A204.1 (cell line): ENCODE measurements around the gene AKAP13.

ENCODE experiments used
- FAIRE-seq: peaks from 2 replicates; lab custom pipeline; 2012; peaks lifted over from hg19 to GRCh38; lab: Jason Lieb, UNC

The AKAP13 gene

GRCh38 chr15:85600001-85600400 lies 219.6 kb downstream of the AKAP13 start:
- no peak for FAIRE-seq

GRCh38 chr15:85603160-85603559 lies 222.8 kb downstream of the AKAP13 start:
- FAIRE-seq: no peak

- FAIRE-seq: no peak
Observed at GRCh38 chr15:85603703-85604102, 223.3 kb downstream of the AKAP13 start.

GRCh38 chr15:85604194-85604593 lies 223.8 kb downstream of the AKAP13 start:
- FAIRE-seq: no peak

- no peak for FAIRE-seq
Observed at GRCh38 chr15:85606738-85607137, 226.3 kb downstream of the AKAP13 start.

GRCh38 chr15:85607141-85607806 lies 226.9 kb downstream of the AKAP13 start:
- no peak for FAIRE-seq

GRCh38 chr15:85607842-85608241 lies 227.4 kb downstream of the AKAP13 start:
- no peak for FAIRE-seq

GRCh38 chr15:85609492-85609891 lies 229.1 kb downstream of the AKAP13 start:
- no peak for FAIRE-seq

GRCh38 chr15:85611361-85611760 lies 231.0 kb downstream of the AKAP13 start:
- FAIRE-seq: no peak

- FAIRE-seq: no peak
Observed at GRCh38 chr15:85614059-85614458, 233.7 kb downstream of the AKAP13 start.

GRCh38 chr15:85615930-85616329 lies 235.5 kb downstream of the AKAP13 start:
- peak; percentile 40 for FAIRE-seq

- FAIRE-seq: no peak
Observed at GRCh38 chr15:85616549-85617110, 236.2 kb downstream of the AKAP13 start.

- no peak for FAIRE-seq
Observed at GRCh38 chr15:85618228-85618505, 237.8 kb downstream of the AKAP13 start.

- no peak for FAIRE-seq
Observed at GRCh38 chr15:85618956-85619491, 238.6 kb downstream of the AKAP13 start.

- FAIRE-seq: no peak
Observed at GRCh38 chr15:85619992-85620689, 239.7 kb downstream of the AKAP13 start.

- no peak for FAIRE-seq
Observed at GRCh38 chr15:85620690-85621049, 240.3 kb downstream of the AKAP13 start.

GRCh38 chr15:85621094-85621493 lies 240.7 kb downstream of the AKAP13 start:
- FAIRE-seq: no peak

- no peak for FAIRE-seq
Observed at GRCh38 chr15:85622221-85622831, 241.9 kb downstream of the AKAP13 start.

- FAIRE-seq: no peak
Observed at GRCh38 chr15:85623315-85624049, 243.1 kb downstream of the AKAP13 start.

- no peak for FAIRE-seq
Observed at GRCh38 chr15:85624291-85624801, 243.9 kb downstream of the AKAP13 start.

GRCh38 chr15:85625166-85625830 lies 244.9 kb downstream of the AKAP13 start:
- no peak for FAIRE-seq

- no peak for FAIRE-seq
Observed at GRCh38 chr15:85625856-85626255, 245.5 kb downstream of the AKAP13 start.
